Loucy (cell line): ENCODE results near the gene NEK6.

ENCODE experiments used
- EZH2phosphoT487 ChIP-seq: fragments of 200-600 bp; IDR thresholded peaks from 2 replicates; pipeline ENCODE4 v1.6.1; 2018; ENCODE audit warnings: antibody characterized with exemption, mild to moderate bottlenecking, moderate library complexity, borderline replicate concordance
- TF ChIP-seq, protein P1 (sequence below): fragments of 200-600 bp; sonication (generic); conservative IDR thresholded peaks from 2 replicates; pipeline ENCODE4 v1.5.1; 2014; ENCODE audit warnings: mild to moderate bottlenecking, antibody characterized with exemption, low read length

DNA sequence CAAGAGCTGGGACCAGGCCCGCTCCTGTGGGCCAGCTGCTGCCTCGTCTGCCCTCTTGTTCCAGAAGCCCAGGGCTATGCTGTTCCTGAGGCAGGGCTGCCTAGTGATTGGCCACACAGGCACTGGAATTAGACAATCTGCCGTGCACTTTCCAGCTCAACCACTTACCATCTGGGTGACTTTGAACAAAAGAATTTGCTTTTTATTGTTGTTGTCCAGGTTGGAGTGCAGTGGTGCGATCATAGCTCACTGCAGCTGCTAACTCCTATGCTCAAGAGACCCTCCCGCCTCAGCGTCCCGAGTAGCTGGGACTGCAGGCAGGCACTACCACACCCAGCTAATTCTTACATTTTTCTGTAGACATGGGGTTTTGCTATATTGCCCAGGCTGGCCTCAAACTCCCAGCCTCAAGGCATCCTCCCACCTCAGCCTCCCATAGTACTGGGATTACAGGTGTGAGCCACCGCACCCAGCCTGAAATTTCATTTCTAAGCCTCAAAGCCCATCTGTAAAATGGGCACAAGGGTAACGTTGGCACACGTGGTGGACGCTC, 1.2 kb upstream of the NEK6 start:
- TF ChIP-seq, protein P1, sequence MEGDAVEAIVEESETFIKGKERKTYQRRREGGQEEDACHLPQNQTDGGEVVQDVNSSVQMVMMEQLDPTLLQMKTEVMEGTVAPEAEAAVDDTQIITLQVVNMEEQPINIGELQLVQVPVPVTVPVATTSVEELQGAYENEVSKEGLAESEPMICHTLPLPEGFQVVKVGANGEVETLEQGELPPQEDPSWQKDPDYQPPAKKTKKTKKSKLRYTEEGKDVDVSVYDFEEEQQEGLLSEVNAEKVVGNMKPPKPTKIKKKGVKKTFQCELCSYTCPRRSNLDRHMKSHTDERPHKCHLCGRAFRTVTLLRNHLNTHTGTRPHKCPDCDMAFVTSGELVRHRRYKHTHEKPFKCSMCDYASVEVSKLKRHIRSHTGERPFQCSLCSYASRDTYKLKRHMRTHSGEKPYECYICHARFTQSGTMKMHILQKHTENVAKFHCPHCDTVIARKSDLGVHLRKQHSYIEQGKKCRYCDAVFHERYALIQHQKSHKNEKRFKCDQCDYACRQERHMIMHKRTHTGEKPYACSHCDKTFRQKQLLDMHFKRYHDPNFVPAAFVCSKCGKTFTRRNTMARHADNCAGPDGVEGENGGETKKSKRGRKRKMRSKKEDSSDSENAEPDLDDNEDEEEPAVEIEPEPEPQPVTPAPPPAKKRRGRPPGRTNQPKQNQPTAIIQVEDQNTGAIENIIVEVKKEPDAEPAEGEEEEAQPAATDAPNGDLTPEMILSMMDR, result no peak
- no peak for TF ChIP-seq EZH2phosphoT487
